OCI-LY7 (cell line): ENCODE data around the gene GVQW3. TPM values are rescaled to one million over a fixed set of nuclear protein-coding genes. Genes with fewer than 3 reads are reported as not detected.

Experiments used
- Bru-seq: library from RNA; stranded (reverse); fragments of 400-500 nt; gene quantifications from one replicate; lab custom pipeline; 2021; lab: Mats Ljungman, UMichigan
- BruChase-seq, 2 experiments: library from RNA; stranded (reverse); fragments of 400-500 nt; gene quantifications; one replicate each; lab custom pipeline; 2021; lab: Mats Ljungman, UMichigan
- BruUV-seq: library from RNA; stranded (reverse); fragments of 400-500 nt; replicated peaks from 2 replicates; lab custom pipeline; 2021; lab: Mats Ljungman, UMichigan
- CTCF ChIA-PET: fragments of 300-600 bp; sonication (Branson Sonifier 250); formaldehyde crosslinking; loops from one replicate; lab custom pipeline; 2022; ENCODE audit warnings: antibody characterized with exemption; ENCODE audit not compliant: unreplicated experiment; lab: Charles Lee
- POLR2A ChIA-PET: fragments of 300-600 bp; sonication (Branson Sonifier 250); formaldehyde crosslinking; loops from one replicate; lab custom pipeline; 2022; ENCODE audit warnings: antibody characterized with exemption; lab: Charles Lee
- DNase-seq: peaks from one replicate; pipeline ENCODE4 v3.0.0-alpha.2; 2015; ENCODE audit warnings: low spot score
- H2AFZ ChIP-seq: fragments of 200-600 bp; sonication (generic), shearing (Covaris generic); 2 replicates; pipeline ENCODE4 v1.6.1; 2014; ENCODE audit warnings: mild to moderate bottlenecking, antibody characterized with exemption, low read length, moderate library complexity
- H3K27ac ChIP-seq: fragments of 200-600 bp; sonication (generic); 2 replicates; pipeline ENCODE4 v1.5.1; 2014; ENCODE audit warnings: mixed run types, low read depth, mild to moderate bottlenecking, moderate library complexity, low read length, inconsistent platforms; ENCODE audit not compliant: poor library complexity, severe bottlenecking
- H3K36me3 ChIP-seq: fragments of 200-600 bp; sonication (generic); 2 replicates; pipeline ENCODE4 v1.6.1; 2014; ENCODE audit warnings: mild to moderate bottlenecking, antibody characterized with exemption, low read length, moderate library complexity, mixed read lengths; ENCODE audit not compliant: insufficient read depth
- H3K4me1 ChIP-seq: fragments of 200-600 bp; sonication (generic); 2 replicates; pipeline ENCODE4 v1.5.1; 2014; ENCODE audit warnings: mild to moderate bottlenecking, low read length; ENCODE audit not compliant: insufficient read depth, poor library complexity, severe bottlenecking
- H3K4me2 ChIP-seq: fragments of 200-600 bp; sonication (generic); 2 replicates; pipeline ENCODE4 v1.6.1; 2014; ENCODE audit warnings: mild to moderate bottlenecking, low read length
- H3K4me3 ChIP-seq: fragments of 200-600 bp; sonication (generic); 2 replicates; pipeline ENCODE4 v1.5.1; 2014; ENCODE audit warnings: mild to moderate bottlenecking, low read depth, low read length; ENCODE audit not compliant: poor library complexity, severe bottlenecking
- H3K79me2 ChIP-seq: fragments of 200-600 bp; sonication (generic); 2 replicates; pipeline ENCODE4 v1.6.1; 2016; ENCODE audit warnings: low read depth, mild to moderate bottlenecking, low read length, moderate library complexity, mixed read lengths; ENCODE audit not compliant: insufficient read depth
- H3K9me2 ChIP-seq: fragments of 200-600 bp; sonication (generic); 2 replicates; pipeline ENCODE4 v1.6.1; 2016; ENCODE audit warnings: mild to moderate bottlenecking, low read length, mixed read lengths; ENCODE audit not compliant: insufficient read depth
- H3K9me3 ChIP-seq: fragments of 200-600 bp; sonication (generic); 2 replicates; pipeline ENCODE4 v1.6.1; 2014; ENCODE audit warnings: mild to moderate bottlenecking, mixed run types, low read length, mixed read lengths
- H4K20me1 ChIP-seq: fragments of 200-600 bp; sonication (generic); 2 replicates; pipeline ENCODE4 v1.6.1; 2014; ENCODE audit warnings: mild to moderate bottlenecking, antibody characterized with exemption, low read length, moderate library complexity, mixed read lengths; ENCODE audit not compliant: insufficient read depth
- EZH2phosphoT487 ChIP-seq: fragments of 200-600 bp; sonication (generic); IDR thresholded peaks from 2 replicates; pipeline ENCODE4 v1.6.1; 2018; ENCODE audit warnings: low read depth, borderline replicate concordance, mild to moderate bottlenecking, mixed run types, antibody characterized with exemption, low read length, moderate library complexity, mixed read lengths
- intact Hi-C: fragments of 100-400 bp; cut with micrococcal nuclease; formaldehyde crosslinking; loops from one replicate; pipeline ENCODE4 v1.10.0; 2022; ENCODE audit not compliant: unreplicated experiment
- long read RNA-seq: library from polyadenylated mRNA; stranded (forward); transcript quantifications from one replicate; pipeline ENCODE4 v2.0.0, GENCODE V29; 2022
- total RNA-seq, 2 experiments: library from RNA; depleted of rRNA in 1 of 2; stranded (reverse); fragments of >200 nt in 1 of 2; shearing (Covaris generic) in 1 of 2; gene quantifications; 2 replicates each; pipeline ENCODE4 v1.2.3, GENCODE V29; 2014 to 2022
- TF ChIP-seq, protein P1 (sequence below): fragments of 200-600 bp; sonication (generic); conservative IDR thresholded peaks from 2 replicates; pipeline ENCODE4 v1.5.1; 2014; ENCODE audit warnings: mild to moderate bottlenecking, antibody characterized with exemption, low read length, moderate library complexity, mixed read lengths

GVQW3 gene
- 14.4 and 15.4 TPM in 2 replicates for total RNA-seq (2014; rRNA removed; shearing (Covaris generic))
- total RNA-seq (2022): 16.5 and 18.4 TPM in 2 replicates
- Bru-seq, nascent RNA: percentile 55 among the genes with signal in this experiment
- BruChase-seq, experiment 1, labeled RNA remaining after a 6-hour chase: percentile 58 among the genes with signal in this experiment
- BruChase-seq, experiment 2, labeled RNA remaining after a 2-hour chase: percentile 60 among the genes with signal in this experiment
- long read RNA-seq, partial matches to known transcripts: 0 of 6 reads
- long read RNA-seq, other reads (novel, unspliced or antisense): 4 of 6 reads

- peak within 1 kb of the TSS; percentile 94 for H3K4me3 ChIP-seq
- intact Hi-C loops: loop anchor here (1.0 to 2.0 kb wide), 3 partner anchors 63 to 290 kb away; partner anchors contain the start of gene LRRC32
- DNase-seq: peak; percentile 98
- H2AFZ ChIP-seq: peak within 1 kb of the TSS; percentile 49
- H3K9me2 ChIP-seq: no peaks in the 10 kb centered on the region
- H4K20me1 ChIP-seq: peaks cover 27% of the 10 kb centered on the region
- BruUV-seq: no TSS peak
- H3K9me3 ChIP-seq: no peaks in the 10 kb centered on the region
- H3K36me3 ChIP-seq: peaks cover 3% of the 10 kb centered on the region; the same call in 1 of the 2 replicates
- peaks cover 61% of the 10 kb centered on the region for H3K79me2 ChIP-seq
- POLR2A ChIA-PET: interaction anchor here (0.8 to 1.5 kb wide), 4 partner anchors 9 to 147 kb away, joined by 3 to 5 read pairs (median 4); no protein-coding TSS in a partner anchor
- H3K4me1 ChIP-seq: peaks cover 54% of the 10 kb centered on the region
- TF ChIP-seq, protein P1, sequence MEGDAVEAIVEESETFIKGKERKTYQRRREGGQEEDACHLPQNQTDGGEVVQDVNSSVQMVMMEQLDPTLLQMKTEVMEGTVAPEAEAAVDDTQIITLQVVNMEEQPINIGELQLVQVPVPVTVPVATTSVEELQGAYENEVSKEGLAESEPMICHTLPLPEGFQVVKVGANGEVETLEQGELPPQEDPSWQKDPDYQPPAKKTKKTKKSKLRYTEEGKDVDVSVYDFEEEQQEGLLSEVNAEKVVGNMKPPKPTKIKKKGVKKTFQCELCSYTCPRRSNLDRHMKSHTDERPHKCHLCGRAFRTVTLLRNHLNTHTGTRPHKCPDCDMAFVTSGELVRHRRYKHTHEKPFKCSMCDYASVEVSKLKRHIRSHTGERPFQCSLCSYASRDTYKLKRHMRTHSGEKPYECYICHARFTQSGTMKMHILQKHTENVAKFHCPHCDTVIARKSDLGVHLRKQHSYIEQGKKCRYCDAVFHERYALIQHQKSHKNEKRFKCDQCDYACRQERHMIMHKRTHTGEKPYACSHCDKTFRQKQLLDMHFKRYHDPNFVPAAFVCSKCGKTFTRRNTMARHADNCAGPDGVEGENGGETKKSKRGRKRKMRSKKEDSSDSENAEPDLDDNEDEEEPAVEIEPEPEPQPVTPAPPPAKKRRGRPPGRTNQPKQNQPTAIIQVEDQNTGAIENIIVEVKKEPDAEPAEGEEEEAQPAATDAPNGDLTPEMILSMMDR: peak; percentile 30
- no peak for TF ChIP-seq EZH2phosphoT487
- CTCF ChIA-PET: no interaction called here
- peak within 1 kb of the TSS; percentile 59 for H3K27ac ChIP-seq
- peak within 1 kb of the TSS; percentile 91 for H3K4me2 ChIP-seq
Measured at GRCh38 chr11:76380977-76381719, at the start of gene GVQW3, which contains the start of gene THAP12. Gene GVQW3 (plus strand): TSS chr11:76381323. CDS start chr11:76381829, 506 bp downstream. Gene THAP12 (minus strand): TSS chr11:76381132. CDS start chr11:76380836, 296 bp downstream.

GRCh38 chr11:76334826-76335389 is 46.2 kb upstream of the GVQW3 start:
- H3K4me1 ChIP-seq: no peaks in the 10 kb centered on the region
- H2AFZ ChIP-seq: no peak overlapping the region
- no peak overlapping the region for H3K4me2 ChIP-seq
- ChIA-PET POLR2A (no interaction called here), CTCF (no interaction called here)
- H3K27ac ChIP-seq: no peak overlapping the region
- H3K79me2 ChIP-seq: no peaks in the 10 kb centered on the region
- H3K9me2 ChIP-seq: no peaks in the 10 kb centered on the region
- no peak overlapping the region for H3K4me3 ChIP-seq
- DNase-seq: no peak
- intact Hi-C loops: loop anchor here (10.0 kb wide), 1 partner anchor 350 kb away; no protein-coding TSS in a partner anchor
- no peaks in the 10 kb centered on the region for H3K36me3 ChIP-seq
- TF ChIP-seq EZH2phosphoT487: no peak
- TF ChIP-seq, protein P1: no peak
- H4K20me1 ChIP-seq: no peaks in the 10 kb centered on the region
- peaks cover 18% of the 10 kb centered on the region for H3K9me3 ChIP-seq
- BruUV-seq: no TSS peak
